Ovary (tissue), 9 donors: ENCODE data around the gene RGL3. TPM values are rescaled to one million over a fixed set of nuclear protein-coding genes. Genes with fewer than 3 reads are reported as not detected.
A peak's percentile ranks its signal among the peaks of the same experiment; 100 is the strongest.

Experiments used
- DNase-seq, 5 donors: peaks; one replicate each; pipeline ENCODE4 v3.0.0-alpha.2; 2019 to 2020
- H3K27ac ChIP-seq, 2 donors: fragments of 200-600 bp; one replicate each; pipeline versions ENCODE4 v1.5.1 to v1.8.0; 2019 to 2022
- H3K27me3 ChIP-seq: fragments of 200-600 bp; one replicate; pipeline ENCODE4 v1.8.0; 2022
- H3K36me3 ChIP-seq: fragments of 200-600 bp; sonication (generic); one replicate; pipeline ENCODE4 v1.5.1; 2019
- H3K4me1 ChIP-seq: one replicate; pipeline ENCODE4 v1.8.1; 2013; ENCODE audit warnings: mild to moderate bottlenecking, moderate library complexity; ENCODE audit not compliant: insufficient read depth
- H3K4me3 ChIP-seq: fragments of 200-600 bp; sonication (generic); one replicate; pipeline ENCODE4 v1.5.1; 2017
- H3K9me3 ChIP-seq, 2 donors: fragments of 200-600 bp in 1 of 2; sonication (generic) in 1 of 2; one replicate each; pipeline versions ENCODE4 v1.5.1 to v1.8.1; 2013 to 2019; ENCODE audit warnings: mild to moderate bottlenecking in 1 of 2, moderate library complexity in 1 of 2
- CTCF ChIP-seq, 3 donors: fragments of 450-650 bp in 2 of 3; fragments of 200-600 bp in 1 of 3; IDR thresholded peaks; one replicate each; pipeline versions ENCODE4 v1.5.1 to v1.8.0; 2016 to 2022; ENCODE audit warnings: antibody characterized with exemption in 3 of 3, mild to moderate bottlenecking in 1 of 3
- EP300 ChIP-seq: sonication (generic); formaldehyde crosslinking; IDR thresholded peaks from one replicate; pipeline ENCODE4 v1.6.1; 2017; ENCODE audit warnings: antibody characterized with exemption
- POLR2A ChIP-seq: fragments of 450-650 bp; IDR thresholded peaks from one replicate; pipeline ENCODE4 v1.6.1; 2017; ENCODE audit warnings: antibody characterized with exemption, mild to moderate bottlenecking, moderate library complexity
- WGBS, 3 donors: extraction: QIAGEN DNeasy Blood & Tissue Kit in 1 of 3; methylation state at CpG; one replicate each; pipeline versions ENCODE4 v1.1.5 to v1.1.7; 2013 to 2017; 5-methylcytosine and 5-hydroxymethylcytosine counted together
- intact Hi-C, 4 donors: fragments of 100-400 bp; cut with DNase I; formaldehyde crosslinking; loops; one replicate each; pipeline versions ENCODE4 v1.11.0 to v1.15.1; 2022 to 2023
- polyA plus RNA-seq, 2 donors: library from polyadenylated mRNA; stranded (reverse); fragments of 200-250 nt in 1 of 2; fragments of 350-450 nt in 1 of 2; fragmentation: Illumina TruSeq in 1 of 2; extraction: RNeasy Lipid Tissue Mini Kit (QIAGEN cat#74804) in 1 of 2; gene quantifications; one replicate each; pipeline ENCODE4 v1.2.3, GENCODE V29; 2013 to 2014
- total RNA-seq, 7 donors: library from RNA; depleted of rRNA in 2 of 7; stranded (reverse); fragments of >200 nt in 2 of 7; fragmentation: NEBNext Ultra II Directional in 3 of 7; extraction: Animal tissue kit (Norgen Biotek cat#: 25700) in 3 of 7; gene quantifications; one replicate each; pipeline versions ENCODE4 v1.1.0 to v1.2.4, GENCODE V29; 2016 to 2023
- donor health status: DM: no; HTN: no; CAD: no; lungs with moderate emphysema.
- donor health status: DM: no; HTN: no; CAD: no.
- donor health status: Bipolar disorder and iron deficiency.
- donor health status: DM: yes; HTN: yes; CAD: no.
- donor health status: DM: no; HTN: no; CAD: no.
- donor health status: DM: yes; HTN: yes; CAD: no.

The RGL3 gene
- total and polyA plus RNA-seq, 9 donors = 2.2 to 28.0 (median 5.6) TPM

DNA sequence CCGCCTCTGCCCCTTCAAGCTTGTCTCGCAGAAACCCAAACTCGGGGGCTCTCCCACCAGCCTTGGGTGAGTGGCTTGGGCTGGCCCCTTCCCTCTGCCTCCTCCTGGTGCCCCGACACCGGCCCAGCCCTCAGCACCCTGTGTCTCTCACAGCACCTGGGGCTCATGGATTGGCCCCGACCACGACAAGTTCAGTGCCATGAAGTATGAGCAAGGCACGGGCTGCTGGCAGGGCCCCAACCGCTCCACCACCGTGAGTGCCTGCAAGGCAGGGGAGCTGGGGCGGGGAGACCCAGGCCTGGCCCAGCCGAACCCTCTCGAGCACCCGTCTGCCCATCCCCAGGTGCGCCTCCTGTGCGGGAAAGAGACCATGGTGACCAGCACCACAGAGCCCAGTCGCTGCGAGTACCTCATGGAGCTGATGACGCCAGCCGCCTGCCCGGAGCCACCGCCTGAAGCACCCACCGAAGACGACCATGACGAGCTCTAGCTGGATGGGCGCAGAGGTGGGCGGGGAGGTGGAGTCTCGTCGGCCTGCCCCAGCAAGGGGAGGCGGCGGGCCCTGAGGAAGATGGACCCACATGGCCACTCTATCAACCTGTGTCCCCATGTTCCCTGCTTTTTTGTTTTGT lies 29.9 kb upstream of the RGL3 start:
- TF ChIP-seq EP300 (no peak), POLR2A (no peak), CTCF (IDR thresholded peaks at IDR 0.05) (no peak)
- Histone ChIP-seq H3K27me3 (no peaks in the 10 kb centered on the region), H3K36me3 (no peaks in the 10 kb centered on the region), H3K4me1 (peaks cover 1% of the 10 kb centered on the region), H3K4me3 (no peak overlapping the region), H3K9me3 (no peaks in the 10 kb centered on the region), H3K27ac (no peak overlapping the region)
- WGBS, 3 donors = 89 to 91% (median 89%) methylated on average over 30 to 31 of the region's 31 CpGs
- DNase-seq = peak in 1 of 5 donors; percentile 30
- intact Hi-C loops = loop anchor here in 2 of 4 donors (10.0 kb wide), 1 partner anchor 154 kb away; the partner anchor contains the start of gene TSPAN16 (in 2 of the 2)

DNA sequence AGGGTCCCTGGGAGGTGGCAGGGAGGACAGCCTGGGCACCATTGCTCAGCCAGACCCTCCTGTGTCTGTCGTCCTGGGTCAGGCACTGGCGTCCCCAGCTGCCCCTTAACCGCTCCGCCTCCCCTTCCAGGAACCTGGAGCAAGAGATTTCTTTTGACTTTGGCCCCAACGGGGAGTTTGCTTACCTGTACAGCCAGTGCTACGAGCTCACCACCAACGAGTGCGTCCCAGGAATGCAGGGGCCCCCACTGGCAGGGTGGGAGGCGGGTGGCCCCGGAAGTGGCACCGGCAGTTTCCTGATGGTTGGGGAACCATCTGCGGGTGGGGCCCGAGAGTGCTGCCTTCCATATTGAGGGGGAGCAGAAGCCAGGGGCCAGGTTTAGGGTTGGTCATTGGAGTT lies 29.3 kb upstream of the RGL3 start:
- Histone ChIP-seq H3K27me3 (no peaks in the 10 kb centered on the region), H3K9me3 (no peaks in the 10 kb centered on the region), H3K27ac (no peak overlapping the region), H3K36me3 (no peaks in the 10 kb centered on the region), H3K4me3 (no peak overlapping the region), H3K4me1 (peaks cover 1% of the 10 kb centered on the region)
- 83 to 90% (median 85%) methylated on average over 13 of the region's 13 CpGs for WGBS, 3 donors
- intact Hi-C loops = loop anchor here in 2 of 4 donors (10.0 kb wide), 1 partner anchor 154 kb away; the partner anchor contains the start of gene TSPAN16 (in 2 of the 2)
- no peak for DNase-seq
- no peak for TF ChIP-seq POLR2A
- TF ChIP-seq CTCF (IDR thresholded peaks at IDR 0.05) = no peak
- TF ChIP-seq EP300 = no peak

- H3K4me3 ChIP-seq = no peak overlapping the region
- intact Hi-C loops = loop anchor here in 2 of 4 donors (10.0 kb wide), 1 partner anchor 153 kb away; the partner anchor contains the start of gene TSPAN16 (in 2 of the 2)
- H3K27ac ChIP-seq = no peak overlapping the region
- TF ChIP-seq EP300 (no peak), CTCF (IDR thresholded peaks at IDR 0.05) (no peak), POLR2A (no peak)
- H3K4me1 ChIP-seq = peaks cover 1% of the 10 kb centered on the region
- H3K36me3 ChIP-seq = no peaks in the 10 kb centered on the region
- H3K9me3 ChIP-seq = no peaks in the 10 kb centered on the region
- 79 to 81% (median 80%) methylated on average over 35 of the region's 35 CpGs for WGBS, 3 donors
- no peak for DNase-seq
- no peaks in the 10 kb centered on the region for H3K27me3 ChIP-seq
Measured at GRCh38 chr19:11447347-11448262, 28.5 kb upstream of the RGL3 start.

GRCh38 chr19:11446652-11447301 lies 27.7 kb upstream of the RGL3 start:
- no peak for TF ChIP-seq EP300
- peak; percentile 31 to 75 (median 46) for TF ChIP-seq CTCF (IDR thresholded peaks at IDR 0.05)
- intact Hi-C loops = loop anchor here in 2 of 4 donors (10.0 kb wide), 1 partner anchor 152 kb away; the partner anchor contains the start of gene TSPAN16 (in 2 of the 2)
- H3K27me3 ChIP-seq = no peaks in the 10 kb centered on the region
- peak in 4 of 5 donors; percentile 56 to 69 (median 64) for DNase-seq
- no peaks in the 10 kb centered on the region for H3K9me3 ChIP-seq
- 61 to 62% (median 61%) methylated on average over 23 of the region's 23 CpGs for WGBS, 3 donors
- H3K36me3 ChIP-seq = no peaks in the 10 kb centered on the region
- H3K4me1 ChIP-seq = peaks cover 1% of the 10 kb centered on the region
- H3K27ac ChIP-seq = peak overlapping the region in 1 of 2 donors; percentile 19
- no peak overlapping the region for H3K4me3 ChIP-seq
